T-helper 1 cell treated with Interleukin-12 subunit alpha and Interleukin-12 subunit beta and Interleukin-4 antibody, amounts not matched to agents 30 ng/mL and 1 ng/mL, for 36 hours (primary cell): ENCODE results near the gene SLC35F5. TPM values are rescaled to one million over a fixed set of nuclear protein-coding genes. Genes with fewer than 3 reads are reported as not detected.
"Not testable (repeated sequence)": the region's sequence is repeated elsewhere in the genome, so short reads cannot be mapped to it uniquely, and the experiment has no call there.

Experiments used
- intact Hi-C: fragments of 100-400 bp; cut with micrococcal nuclease; formaldehyde crosslinking; loops from one replicate; pipeline ENCODE4 v1.15.1; 2024
- total RNA-seq: library from RNA; stranded (reverse); gene quantifications from 2 replicates; pipeline ENCODE4 v1.2.3, GENCODE V29; 2022

The SLC35F5 gene
- 19.1 and 20.5 TPM in 2 replicates for total RNA-seq

GRCh38 chr2:113756355-113757137 is at the start of gene SLC35F5:
SLC35F5 (minus strand) TSS chr2:113756642; CDS start chr2:113756409, 233 bp downstream.
- intact Hi-C loops, result loop anchor here (1.0 to 10.0 kb wide), 8 partner anchors 36 to 1112 kb away; partner anchors contain the start of gene SLC20A1

GRCh38 chr2:113799375-113799774 is 42.9 kb upstream of the SLC35F5 start:
- intact Hi-C loops, result no loop called here

DNA sequence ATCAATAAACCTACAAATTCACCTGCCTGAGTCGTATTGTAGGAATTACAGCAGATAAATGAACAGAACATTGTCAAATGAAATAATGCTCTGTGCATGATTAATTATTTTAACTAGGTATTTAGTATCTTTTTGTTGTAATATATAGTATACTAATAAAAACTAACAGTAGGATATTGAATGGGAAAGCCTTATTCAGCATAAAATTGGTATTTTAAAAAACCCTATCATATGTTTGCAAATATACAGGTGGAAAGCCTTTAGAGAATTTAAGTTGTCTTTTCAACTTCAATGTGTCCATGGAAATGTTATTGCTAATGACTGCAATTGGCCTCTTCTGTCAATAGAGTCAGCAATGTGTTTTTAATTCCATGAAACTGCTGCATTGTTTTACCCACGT is 40.8 kb upstream of the SLC35F5 start:
- intact Hi-C loops, result no loop called here

- intact Hi-C loops, result no loop called here
Observed at GRCh38 chr2:113796592-113797175, 40.2 kb upstream of the SLC35F5 start.

DNA sequence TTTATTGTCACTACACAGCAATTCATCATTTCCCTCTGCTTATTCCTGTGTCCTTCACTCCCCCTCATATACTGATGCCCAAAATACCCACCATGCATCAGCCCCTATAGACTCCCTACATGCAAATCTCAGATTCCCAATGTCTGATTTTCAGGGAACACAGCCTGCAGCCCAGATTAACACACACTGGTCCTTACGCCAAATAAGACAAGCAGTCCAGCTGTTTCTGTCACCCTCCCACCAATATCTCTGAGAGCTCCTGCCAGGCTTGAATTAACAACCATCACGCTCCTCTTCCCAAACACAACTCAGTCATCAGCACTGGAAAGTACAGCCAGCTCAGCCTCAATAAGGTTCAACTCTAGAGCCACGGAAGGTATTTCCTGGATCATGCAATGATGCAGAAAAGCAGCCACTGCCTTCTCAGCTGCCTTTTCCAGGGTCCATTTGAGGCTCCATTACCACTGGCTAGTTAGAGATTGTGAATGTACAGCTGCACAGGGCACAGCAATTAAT is 39.0 kb upstream of the SLC35F5 start:
- intact Hi-C loops, result no loop called here

DNA sequence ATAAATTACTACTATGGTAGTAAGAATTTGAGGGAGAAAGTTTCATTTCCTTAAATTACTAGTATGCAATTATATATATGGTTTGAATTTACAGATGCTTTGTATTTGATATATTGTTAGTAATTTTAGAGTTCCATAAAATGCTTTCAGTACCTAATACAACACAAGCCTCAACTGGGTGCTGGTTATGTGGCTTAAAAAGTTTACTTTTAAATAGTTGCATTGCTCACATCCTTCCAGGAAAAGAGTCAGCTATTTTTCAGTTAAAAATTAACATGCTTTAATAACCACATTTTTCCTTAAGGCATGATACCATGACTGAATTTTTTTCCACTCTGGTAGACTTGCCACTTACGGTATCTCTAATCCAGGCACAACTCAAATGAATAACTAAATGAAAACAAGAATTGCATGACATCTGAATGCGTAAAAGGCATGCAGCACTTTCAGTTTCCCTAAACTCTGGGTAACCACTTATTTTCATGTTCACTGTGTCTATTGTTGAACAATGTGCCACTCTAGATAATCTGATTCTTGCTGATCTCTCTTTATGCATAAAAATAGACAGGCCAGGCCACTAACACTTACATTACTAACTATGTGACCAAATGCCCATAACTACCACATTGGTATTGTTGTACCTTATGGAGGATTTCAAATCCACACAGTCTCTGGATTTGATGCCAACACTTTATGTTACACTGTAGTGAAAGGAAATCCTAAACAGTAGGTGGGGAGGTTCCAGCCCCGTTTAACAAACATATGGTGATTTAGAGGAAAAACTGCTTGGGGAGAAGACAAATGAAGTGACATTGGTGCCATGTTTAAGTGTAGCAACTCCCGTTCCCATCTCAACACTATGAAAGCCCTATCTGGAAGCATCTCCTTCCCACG is 35.5 kb upstream of the SLC35F5 start:
- intact Hi-C loops, result loop anchor here (1.0 kb wide), 1 partner anchor 36 kb away; the partner anchor contains the start of gene SLC35F5

DNA sequence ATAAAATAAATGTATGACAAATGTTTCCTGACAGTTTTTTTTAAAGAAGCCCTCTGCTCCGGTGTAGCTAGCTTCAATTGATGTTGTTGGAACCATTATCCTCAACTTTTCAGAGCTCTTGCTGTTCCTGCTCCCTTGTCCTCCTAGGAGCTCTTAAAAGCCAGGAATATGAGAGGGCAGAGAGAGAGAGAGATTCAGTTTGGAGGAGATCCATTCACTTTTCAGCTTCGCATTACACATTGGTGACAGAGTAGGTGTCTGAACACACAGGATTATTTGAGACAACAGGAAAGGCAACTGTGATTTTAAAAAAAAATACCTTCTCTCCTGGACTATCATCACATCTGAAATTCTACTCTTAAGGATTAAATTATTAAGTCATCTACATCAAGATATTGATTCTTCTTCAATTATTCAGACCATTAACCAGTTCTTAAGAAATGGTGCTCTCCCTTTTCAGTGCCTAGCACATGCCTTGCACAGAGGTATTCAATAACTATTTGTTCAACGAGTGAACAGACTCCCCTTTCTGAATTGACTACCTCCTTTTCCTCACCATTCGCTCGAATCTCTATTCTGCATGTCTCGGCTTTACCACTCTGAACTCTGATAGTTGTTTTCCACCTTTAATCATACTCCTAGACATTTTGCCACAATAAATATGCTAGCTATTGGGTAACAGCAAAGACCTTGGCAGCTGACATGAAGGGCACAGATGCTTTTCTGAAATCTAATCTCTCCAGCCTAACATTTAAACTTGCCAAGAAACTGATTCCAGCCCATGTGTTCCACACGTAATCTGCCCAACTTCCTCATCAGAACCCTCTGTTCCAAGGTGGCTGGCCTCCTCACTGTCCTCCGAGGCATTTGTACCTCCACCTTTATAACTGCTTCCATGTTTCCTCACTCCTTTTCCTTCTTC is 28.6 kb upstream of the SLC35F5 start:
- intact Hi-C loops, result no loop called here

DNA sequence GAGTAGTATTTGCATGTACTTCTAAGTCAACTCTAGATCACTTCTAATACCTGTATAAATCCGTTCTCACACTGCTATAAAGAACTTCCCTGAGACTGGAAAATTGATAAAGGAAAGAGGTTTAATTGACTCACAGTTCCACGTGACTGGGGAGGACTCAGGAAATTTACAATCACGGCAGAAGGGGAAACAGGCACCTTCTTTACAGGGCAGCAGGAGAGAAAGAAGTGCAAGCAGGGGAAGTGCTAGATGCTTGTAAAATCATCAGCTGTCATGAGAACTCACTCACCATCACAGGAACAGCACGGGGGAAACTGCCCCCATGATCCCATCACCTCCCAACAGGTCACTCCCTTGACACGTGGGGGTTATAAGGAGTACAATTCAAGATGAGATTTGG is 24.0 kb upstream of the SLC35F5 start:
- intact Hi-C loops, result no loop called here

DNA sequence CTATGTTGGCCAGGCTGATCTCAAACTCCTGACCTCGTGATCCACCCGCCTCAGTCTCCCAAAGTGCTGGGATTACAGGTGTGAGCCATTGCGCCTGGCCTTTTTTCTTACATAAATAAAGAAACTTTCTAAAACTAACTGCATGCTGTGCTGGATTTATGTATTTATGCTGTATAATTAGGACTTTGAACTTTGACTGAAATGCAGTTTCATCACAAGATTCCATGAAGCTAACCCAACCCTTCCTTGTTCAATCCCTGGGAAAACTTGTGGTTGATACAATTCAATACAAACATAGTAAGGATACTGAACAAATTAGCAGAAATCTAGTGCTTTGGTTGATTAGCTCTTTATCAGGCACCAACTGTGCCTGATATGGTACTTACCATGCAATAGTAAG is 20.9 kb upstream of the SLC35F5 start:
- intact Hi-C loops, result no loop called here

- intact Hi-C loops, result no loop called here
Observed at GRCh38 chr2:113776949-113777348, 20.5 kb upstream of the SLC35F5 start.

DNA sequence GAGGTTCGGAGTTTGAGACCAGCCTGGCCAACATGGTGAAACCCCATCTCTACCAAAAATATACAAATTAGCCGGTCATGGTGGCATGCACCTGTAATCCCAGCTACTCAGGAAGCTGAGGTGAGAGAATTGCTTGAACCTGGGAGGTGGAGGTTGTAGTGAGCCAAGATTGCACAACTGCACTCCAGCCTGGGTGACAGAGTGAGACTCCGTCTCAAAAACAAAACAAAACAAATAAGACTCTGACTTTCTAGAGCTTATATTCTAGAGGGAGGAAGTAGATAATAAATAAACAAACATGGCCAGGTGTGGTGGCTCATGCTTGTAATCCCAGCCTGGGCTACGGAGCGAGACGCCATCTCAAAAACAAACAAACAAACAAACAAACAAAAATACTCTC is 18.2 kb upstream of the SLC35F5 start:
- intact Hi-C loops, result not testable (repeated sequence)

DNA sequence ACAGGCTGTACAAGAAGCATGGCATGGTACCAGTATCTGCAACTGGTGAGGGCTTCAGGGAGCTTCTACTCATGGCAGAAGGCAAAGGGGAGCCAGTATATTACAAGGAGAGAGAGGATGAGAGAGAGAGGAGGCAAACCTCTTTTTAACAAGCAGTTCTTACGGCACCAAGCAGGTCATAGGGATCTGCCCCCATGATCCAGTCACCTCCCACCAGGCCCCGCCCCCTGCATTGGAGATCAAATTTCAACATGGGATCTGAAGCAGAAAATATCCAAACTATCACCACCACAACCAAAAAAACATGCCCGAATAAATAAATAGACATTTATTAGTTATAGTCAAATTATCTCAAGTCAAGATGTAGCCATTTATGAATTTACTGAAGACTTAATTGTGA is 14.5 kb upstream of the SLC35F5 start:
- intact Hi-C loops, result no loop called here

DNA sequence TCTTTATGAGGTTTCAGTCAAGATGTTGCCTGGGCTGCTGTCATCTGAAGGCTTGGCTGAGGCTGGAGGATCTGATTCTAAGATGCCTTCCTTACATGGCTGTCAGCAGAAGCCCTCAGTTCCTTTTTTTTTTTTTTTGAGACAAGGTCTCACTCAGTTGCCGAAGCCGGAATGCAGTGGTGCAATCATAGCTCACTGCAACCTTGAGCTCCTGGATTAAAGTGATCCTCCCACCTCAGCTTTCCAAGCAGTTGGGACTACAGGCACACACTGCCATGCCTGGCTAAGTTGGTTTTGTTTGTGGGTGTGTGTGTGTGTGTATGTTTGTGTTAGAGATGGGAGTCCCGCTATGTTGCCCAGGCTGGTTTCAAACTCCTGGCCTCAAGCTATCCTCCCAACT is 13.1 kb upstream of the SLC35F5 start:
- intact Hi-C loops, result no loop called here

GRCh38 chr2:113768770-113769169 is 12.3 kb upstream of the SLC35F5 start:
- intact Hi-C loops, result no loop called here

- intact Hi-C loops, result no loop called here
Observed at GRCh38 chr2:113767811-113768460, 11.5 kb upstream of the SLC35F5 start.

DNA sequence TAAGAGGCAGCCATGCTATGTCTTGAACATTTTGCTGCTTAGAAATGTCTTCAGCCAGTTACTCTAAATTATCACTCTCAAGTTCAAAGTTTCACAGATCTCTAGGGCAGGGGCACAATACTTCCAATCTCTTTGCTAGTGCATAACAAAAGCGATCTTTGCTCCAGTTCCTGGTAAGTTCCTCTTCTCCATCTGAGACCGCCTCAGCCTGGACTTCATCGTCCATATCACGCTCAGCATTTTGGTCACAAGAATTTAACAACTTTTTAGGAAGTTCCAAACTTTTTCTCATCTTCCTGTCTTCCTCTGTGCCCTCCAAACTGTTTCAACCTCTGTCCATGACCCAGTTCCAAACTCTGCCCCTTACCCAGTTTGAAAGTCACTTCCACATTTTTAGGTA is 8.8 kb upstream of the SLC35F5 start:
- intact Hi-C loops, result no loop called here

GRCh38 chr2:113762377-113763118 is 6.1 kb upstream of the SLC35F5 start:
- intact Hi-C loops, result no loop called here

- intact Hi-C loops, result no loop called here
Observed at GRCh38 chr2:113760400-113760799, 4.0 kb upstream of the SLC35F5 start.

DNA sequence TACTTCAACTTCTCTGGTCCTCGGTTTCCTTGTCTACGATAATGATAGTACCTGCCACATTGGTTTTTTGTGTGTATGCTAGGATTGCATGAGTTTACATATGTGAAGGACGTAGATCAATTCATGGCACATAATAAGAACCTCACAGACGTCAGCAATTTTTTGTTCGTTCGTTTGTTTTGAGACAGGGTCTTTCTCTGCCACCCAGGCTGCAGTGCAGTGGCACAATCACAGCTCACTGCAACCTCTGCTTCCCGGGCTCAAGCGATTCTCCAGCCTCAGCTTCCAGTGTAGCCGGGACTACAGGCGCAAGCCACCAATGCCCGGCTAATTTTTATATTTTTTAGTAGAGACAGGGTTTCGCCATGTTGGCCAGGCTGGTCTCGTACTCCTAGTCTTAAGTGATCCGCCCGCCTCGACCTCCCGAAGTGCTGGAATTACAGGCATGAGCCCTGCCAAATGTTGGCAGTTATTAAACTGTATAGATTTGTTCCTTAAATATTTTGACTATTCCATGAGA is 756 bp upstream of the SLC35F5 start:
- intact Hi-C loops, result loop anchor here (2.0 to 10.0 kb wide), 3 partner anchors 56 to 1112 kb away; partner anchors contain the start of gene SLC20A1
